Ovary (tissue), 9 donors: ENCODE measurements around the gene PTGES2. TPM values are rescaled to one million over a fixed set of nuclear protein-coding genes. Genes with fewer than 3 reads are reported as not detected.

Experiments
- DNase-seq, 5 donors: peaks; one replicate each; pipeline ENCODE4 v3.0.0-alpha.2; 2019 to 2020
- H3K27ac ChIP-seq, 2 donors: fragments of 200-600 bp; one replicate each; pipeline versions ENCODE4 v1.5.1 to v1.8.0; 2019 to 2022
- H3K27me3 ChIP-seq: fragments of 200-600 bp; one replicate; pipeline ENCODE4 v1.8.0; 2022
- H3K36me3 ChIP-seq: fragments of 200-600 bp; sonication (generic); one replicate; pipeline ENCODE4 v1.5.1; 2019
- H3K4me1 ChIP-seq: one replicate; pipeline ENCODE4 v1.8.1; 2013; ENCODE audit warnings: mild to moderate bottlenecking, moderate library complexity; ENCODE audit not compliant: insufficient read depth
- H3K4me3 ChIP-seq: fragments of 200-600 bp; sonication (generic); one replicate; pipeline ENCODE4 v1.5.1; 2017
- H3K9me3 ChIP-seq, 2 donors: fragments of 200-600 bp in 1 of 2; sonication (generic) in 1 of 2; one replicate each; pipeline versions ENCODE4 v1.5.1 to v1.8.1; 2013 to 2019; ENCODE audit warnings: mild to moderate bottlenecking in 1 of 2, moderate library complexity in 1 of 2
- EP300 ChIP-seq: sonication (generic); formaldehyde crosslinking; IDR thresholded peaks from one replicate; pipeline ENCODE4 v1.6.1; 2017; ENCODE audit warnings: antibody characterized with exemption
- POLR2A ChIP-seq: fragments of 450-650 bp; IDR thresholded peaks from one replicate; pipeline ENCODE4 v1.6.1; 2017; ENCODE audit warnings: antibody characterized with exemption, mild to moderate bottlenecking, moderate library complexity
- WGBS, 3 donors: extraction: QIAGEN DNeasy Blood & Tissue Kit in 1 of 3; methylation state at CpG; one replicate each; pipeline versions ENCODE4 v1.1.5 to v1.1.7; 2013 to 2017; 5-methylcytosine and 5-hydroxymethylcytosine counted together
- intact Hi-C, 4 donors: fragments of 100-400 bp; cut with DNase I; formaldehyde crosslinking; loops; one replicate each; pipeline versions ENCODE4 v1.11.0 to v1.15.1; 2022 to 2023
- polyA plus RNA-seq, 2 donors: library from polyadenylated mRNA; stranded (reverse); fragments of 200-250 nt in 1 of 2; fragments of 350-450 nt in 1 of 2; fragmentation: Illumina TruSeq in 1 of 2; extraction: RNeasy Lipid Tissue Mini Kit (QIAGEN cat#74804) in 1 of 2; gene quantifications; one replicate each; pipeline ENCODE4 v1.2.3, GENCODE V29; 2013 to 2014
- total RNA-seq, 7 donors: library from RNA; depleted of rRNA in 2 of 7; stranded (reverse); fragments of >200 nt in 2 of 7; fragmentation: NEBNext Ultra II Directional in 3 of 7; extraction: Animal tissue kit (Norgen Biotek cat#: 25700) in 3 of 7; gene quantifications; one replicate each; pipeline versions ENCODE4 v1.1.0 to v1.2.4, GENCODE V29; 2016 to 2023
- TF ChIP-seq, protein P1 (sequence below), 3 donors: fragments of 450-650 bp in 2 of 3; fragments of 200-600 bp in 1 of 3; IDR thresholded peaks; one replicate each; pipeline versions ENCODE4 v1.5.1 to v1.8.0; 2016 to 2022; ENCODE audit warnings: antibody characterized with exemption in 3 of 3, mild to moderate bottlenecking in 1 of 3
- donor health status: DM: no; HTN: no; CAD: no; lungs with moderate emphysema.
- donor health status: DM: no; HTN: no; CAD: no.
- donor health status: Bipolar disorder and iron deficiency.
- donor health status: DM: yes; HTN: yes; CAD: no.
- donor health status: DM: no; HTN: no; CAD: no.
- donor health status: DM: yes; HTN: yes; CAD: no.

Gene PTGES2
- total and polyA plus RNA-seq, 9 donors = 19.6 to 69.5 (median 59.0) TPM

DNA sequence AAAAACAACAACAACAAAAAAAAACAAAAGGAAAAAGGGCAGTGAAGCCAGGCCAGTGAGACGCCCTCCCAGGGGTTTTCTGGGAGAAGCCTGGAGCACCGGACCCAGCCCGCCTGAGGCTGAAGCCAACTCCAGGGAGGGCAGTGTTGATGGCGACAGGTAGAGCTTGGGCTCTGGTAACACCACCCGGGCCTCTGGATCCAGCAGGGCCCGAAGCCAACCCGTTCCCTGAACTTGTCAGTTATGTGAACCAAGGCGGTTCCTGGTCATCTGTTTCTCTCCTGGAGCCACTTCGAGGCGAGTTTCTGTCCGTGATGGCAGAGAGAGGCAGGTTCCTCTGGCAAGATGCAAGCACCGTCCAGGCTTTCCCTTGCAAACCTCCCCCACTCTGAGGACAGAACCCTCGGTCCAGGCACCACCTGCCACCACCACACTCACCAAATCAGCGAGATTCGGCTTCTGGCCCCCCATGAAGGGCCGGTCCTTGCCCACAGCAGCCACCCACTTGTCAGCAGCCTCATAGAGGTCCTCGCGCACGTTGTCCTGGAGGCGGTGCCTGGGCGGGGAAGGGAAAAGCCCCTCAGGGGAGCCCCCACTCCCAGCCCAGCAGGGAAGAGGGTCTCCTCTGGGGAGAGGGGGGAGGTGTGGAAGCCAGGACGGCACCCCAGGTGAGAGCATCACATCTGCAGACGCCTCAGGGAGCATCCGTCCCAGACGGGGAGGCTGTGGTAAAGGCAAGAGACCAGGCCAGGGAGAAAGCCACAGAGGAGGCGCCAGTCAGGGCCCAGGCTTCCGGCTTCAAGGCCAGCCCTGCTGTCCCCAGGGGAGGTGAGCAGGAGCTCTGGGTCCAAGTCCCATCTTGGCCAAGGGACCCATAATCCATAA, 5.4 kb downstream of the PTGES2 start:
- no peaks in the 10 kb centered on the region for H3K27me3 ChIP-seq
- no peaks in the 10 kb centered on the region for H3K36me3 ChIP-seq
- H3K9me3 ChIP-seq = no peaks in the 10 kb centered on the region
- peak in 2 of 5 donors; percentile 25 to 36 for DNase-seq
- 82 to 90% (median 84%) methylated on average over 27 of the region's 27 CpGs for WGBS, 3 donors
- TF ChIP-seq, protein P1, sequence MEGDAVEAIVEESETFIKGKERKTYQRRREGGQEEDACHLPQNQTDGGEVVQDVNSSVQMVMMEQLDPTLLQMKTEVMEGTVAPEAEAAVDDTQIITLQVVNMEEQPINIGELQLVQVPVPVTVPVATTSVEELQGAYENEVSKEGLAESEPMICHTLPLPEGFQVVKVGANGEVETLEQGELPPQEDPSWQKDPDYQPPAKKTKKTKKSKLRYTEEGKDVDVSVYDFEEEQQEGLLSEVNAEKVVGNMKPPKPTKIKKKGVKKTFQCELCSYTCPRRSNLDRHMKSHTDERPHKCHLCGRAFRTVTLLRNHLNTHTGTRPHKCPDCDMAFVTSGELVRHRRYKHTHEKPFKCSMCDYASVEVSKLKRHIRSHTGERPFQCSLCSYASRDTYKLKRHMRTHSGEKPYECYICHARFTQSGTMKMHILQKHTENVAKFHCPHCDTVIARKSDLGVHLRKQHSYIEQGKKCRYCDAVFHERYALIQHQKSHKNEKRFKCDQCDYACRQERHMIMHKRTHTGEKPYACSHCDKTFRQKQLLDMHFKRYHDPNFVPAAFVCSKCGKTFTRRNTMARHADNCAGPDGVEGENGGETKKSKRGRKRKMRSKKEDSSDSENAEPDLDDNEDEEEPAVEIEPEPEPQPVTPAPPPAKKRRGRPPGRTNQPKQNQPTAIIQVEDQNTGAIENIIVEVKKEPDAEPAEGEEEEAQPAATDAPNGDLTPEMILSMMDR (IDR thresholded peaks at IDR 0.05) = no peak
- TF ChIP-seq POLR2A (no peak), EP300 (no peak)
- no peak overlapping the region for H3K4me3 ChIP-seq
- intact Hi-C loops = no loop called here
- no peak overlapping the region for H3K27ac ChIP-seq
- H3K4me1 ChIP-seq = peaks cover 8% of the 10 kb centered on the region

DNA sequence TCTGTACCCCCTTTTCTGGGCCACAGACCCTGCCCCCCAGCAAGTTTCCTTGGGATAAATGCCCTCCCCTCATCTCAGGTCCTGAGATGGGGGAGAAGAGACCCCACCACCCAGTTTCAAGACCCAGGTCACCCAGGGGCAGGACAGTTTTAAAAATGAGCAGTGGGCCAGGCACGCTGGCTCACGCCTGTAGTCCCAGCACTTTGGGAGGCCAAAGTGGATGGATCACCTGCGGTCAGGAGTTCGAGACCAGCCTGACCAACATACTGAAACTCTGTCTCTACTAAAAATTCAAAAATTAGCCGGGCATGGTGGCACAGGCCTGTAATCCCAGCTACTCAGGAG, 6.1 kb downstream of the PTGES2 start:
- H3K4me3 ChIP-seq = no peak overlapping the region
- WGBS, 3 donors = 90 to 94% (median 94%) methylated on average over 5 of the region's 5 CpGs
- DNase-seq = peak in 1 of 5 donors; percentile 12
- H3K4me1 ChIP-seq = peaks cover 8% of the 10 kb centered on the region
- no peaks in the 10 kb centered on the region for H3K36me3 ChIP-seq
- H3K9me3 ChIP-seq = no peaks in the 10 kb centered on the region
- intact Hi-C loops = no loop called here
- no peaks in the 10 kb centered on the region for H3K27me3 ChIP-seq
- no peak for TF ChIP-seq POLR2A
- TF ChIP-seq, protein P1 (IDR thresholded peaks at IDR 0.05) = no peak
- TF ChIP-seq EP300 = no peak
- H3K27ac ChIP-seq = no peak overlapping the region

DNA sequence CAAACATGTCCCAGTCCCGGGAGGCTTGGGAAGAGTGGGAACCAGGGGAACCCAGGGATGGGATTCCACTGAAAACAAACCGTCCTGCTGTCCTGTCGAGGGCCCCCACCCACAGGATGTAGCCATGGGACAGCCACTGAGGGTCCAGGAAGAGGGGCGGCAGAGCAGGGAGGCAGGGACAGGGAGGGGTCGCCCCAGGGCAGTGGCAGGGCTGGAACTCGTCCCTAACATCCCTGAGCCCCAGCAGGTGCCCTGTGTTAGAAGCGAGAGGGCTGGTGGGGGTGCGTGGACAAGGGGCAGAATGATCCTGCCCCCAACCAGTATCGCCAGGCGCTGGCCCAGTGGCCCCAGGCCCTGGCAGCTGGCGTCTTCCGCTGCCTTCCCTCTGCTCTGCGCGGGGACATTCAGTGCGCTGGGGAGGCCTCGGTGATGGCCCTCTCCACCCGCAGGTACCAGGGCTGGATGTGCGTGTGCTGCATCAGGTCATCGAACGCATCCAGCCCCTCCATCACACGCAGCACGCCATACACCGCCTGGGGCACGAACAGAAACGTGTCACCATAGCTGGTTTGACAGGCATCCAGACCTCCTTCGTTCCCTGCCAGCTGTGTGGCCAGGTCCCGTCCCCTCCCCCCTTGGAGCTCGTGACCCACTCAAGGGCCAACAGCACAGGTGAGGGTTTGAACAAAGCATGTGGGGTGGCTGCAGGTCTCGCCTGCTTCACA, 6.6 kb downstream of the PTGES2 start:
- DNase-seq = peak in 3 of 5 donors; percentile 17 to 34 (median 30)

DNA sequence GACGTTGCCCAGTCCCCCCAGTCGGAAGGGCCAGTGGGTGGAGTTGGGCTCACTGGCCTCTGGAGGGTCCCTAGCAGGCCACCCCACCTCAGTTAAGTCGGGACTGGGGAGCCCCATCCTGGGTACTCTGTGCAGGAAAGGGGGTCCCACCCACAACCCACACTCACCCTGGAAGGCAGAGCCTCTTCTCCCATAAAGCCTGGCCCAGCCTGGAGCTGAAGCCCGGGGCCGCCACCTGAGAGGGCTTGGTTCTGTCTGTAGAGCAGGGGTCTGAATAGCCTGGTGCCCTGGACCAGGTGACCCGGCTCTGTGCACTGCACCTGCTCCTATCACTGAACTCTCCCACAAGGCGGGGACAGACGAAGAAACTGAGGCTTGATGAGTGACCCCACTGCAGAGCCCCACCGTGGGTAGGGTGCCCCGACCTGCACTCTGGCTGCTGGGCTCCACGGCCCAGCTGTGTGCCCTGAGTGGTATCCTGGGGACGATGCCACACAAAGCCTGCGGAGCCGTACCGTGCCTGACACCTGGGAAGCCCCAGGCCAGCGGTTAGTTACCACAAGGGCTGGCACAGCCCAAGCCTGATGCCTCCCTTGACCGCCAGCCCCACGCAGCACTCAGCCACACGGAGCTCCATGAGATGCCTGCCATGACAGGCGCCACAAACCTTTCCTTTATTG, 7.3 kb downstream of the PTGES2 start:
- DNase-seq = peak in 3 of 5 donors; percentile 17 to 30 (median 24)
- no peaks in the 10 kb centered on the region for H3K27me3 ChIP-seq
- H3K36me3 ChIP-seq = no peaks in the 10 kb centered on the region
- no peak overlapping the region for H3K4me3 ChIP-seq
- intact Hi-C loops = no loop called here
- 75 to 81% (median 75%) methylated on average over 16 to 20 of the region's 20 CpGs for WGBS, 3 donors
- no peaks in the 10 kb centered on the region for H3K9me3 ChIP-seq
- H3K27ac ChIP-seq = no peak overlapping the region
- peaks cover 4% of the 10 kb centered on the region for H3K4me1 ChIP-seq
- TF ChIP-seq POLR2A (no peak), EP300 (no peak)
- TF ChIP-seq, protein P1 (IDR thresholded peaks at IDR 0.05) = no peak

More for the DNA sequence above, 6.6 kb downstream of the PTGES2 start:
- WGBS, 3 donors = 78 to 81% (median 81%) methylated on average over 29 of the region's 29 CpGs
- H3K27me3 ChIP-seq = no peaks in the 10 kb centered on the region
- no peaks in the 10 kb centered on the region for H3K9me3 ChIP-seq
- H3K36me3 ChIP-seq = no peaks in the 10 kb centered on the region
- TF ChIP-seq, protein P1 (IDR thresholded peaks at IDR 0.05) = no peak
- no peak for TF ChIP-seq POLR2A
- no peak for TF ChIP-seq EP300
- H3K4me3 ChIP-seq = no peak overlapping the region
- intact Hi-C loops = no loop called here
- H3K4me1 ChIP-seq = peaks cover 4% of the 10 kb centered on the region
- H3K27ac ChIP-seq = no peak overlapping the region
